Effector memory CD4-positive, alpha-beta T cell (primary cell): ENCODE results near the gene ATP1A3.

ENCODE experiments used
- DNase-seq, 3 donors: peaks; one replicate each; pipeline ENCODE4 v3.0.0-alpha.2; 2020
- H3K27ac ChIP-seq: 2 replicates; pipeline ENCODE4 v1.7.0; 2013; ENCODE audit warnings: mild to moderate bottlenecking, low read length, moderate library complexity; ENCODE audit not compliant: insufficient read depth, poor library complexity, severe bottlenecking
- H3K27me3 ChIP-seq: replicated peaks from 2 replicates; pipeline ENCODE4 v1.7.0; 2013; ENCODE audit warnings: mild to moderate bottlenecking, low read length; ENCODE audit not compliant: insufficient read depth, control insufficient read depth, poor library complexity, severe bottlenecking
- H3K36me3 ChIP-seq: 2 replicates; pipeline ENCODE4 v1.7.0; 2013; ENCODE audit warnings: mild to moderate bottlenecking, low read length, moderate library complexity; ENCODE audit not compliant: control insufficient read depth, insufficient read depth
- H3K4me1 ChIP-seq: 2 replicates; pipeline ENCODE4 v1.7.0; 2013; ENCODE audit warnings: low read length, mild to moderate bottlenecking; ENCODE audit not compliant: control insufficient read depth, insufficient read depth, poor library complexity, severe bottlenecking
- H3K4me3 ChIP-seq: 2 replicates; pipeline ENCODE4 v1.7.0; 2013; ENCODE audit warnings: low read length, low read depth, mild to moderate bottlenecking; ENCODE audit not compliant: insufficient read depth, poor library complexity, severe bottlenecking
- H3K9me3 ChIP-seq: 2 replicates; pipeline ENCODE4 v1.7.0; 2013; ENCODE audit warnings: mild to moderate bottlenecking, low read length, moderate library complexity; ENCODE audit not compliant: control insufficient read depth

The ATP1A3 gene

GRCh38 chr19:41924151-41925145 is 69.6 kb downstream of the ATP1A3 start:
- Histone ChIP-seq H3K4me3 (no peak overlapping the region), H3K4me1 (peaks cover 19% of the 10 kb centered on the region), H3K27ac (no peak overlapping the region), H3K27me3 (no peaks in the 10 kb centered on the region), H3K36me3 (no peaks in the 10 kb centered on the region), H3K9me3 (no peaks in the 10 kb centered on the region)
- DNase-seq, result no peak

GRCh38 chr19:41923045-41923788 is 70.8 kb downstream of the ATP1A3 start:
- no peak overlapping the region for H3K27ac ChIP-seq
- peaks cover 8% of the 10 kb centered on the region for H3K4me1 ChIP-seq
- no peaks in the 10 kb centered on the region for H3K36me3 ChIP-seq
- H3K27me3 ChIP-seq, result no peaks in the 10 kb centered on the region
- no peak overlapping the region for H3K4me3 ChIP-seq
- H3K9me3 ChIP-seq, result no peaks in the 10 kb centered on the region
- no peak for DNase-seq

GRCh38 chr19:41922585-41922984 is 71.4 kb downstream of the ATP1A3 start:
- no peak overlapping the region for H3K27ac ChIP-seq
- no peaks in the 10 kb centered on the region for H3K36me3 ChIP-seq
- peaks cover 3% of the 10 kb centered on the region for H3K4me1 ChIP-seq
- H3K4me3 ChIP-seq, result no peak overlapping the region
- no peaks in the 10 kb centered on the region for H3K9me3 ChIP-seq
- no peaks in the 10 kb centered on the region for H3K27me3 ChIP-seq
- no peak for DNase-seq

GRCh38 chr19:41921577-41922576 is 72.2 kb downstream of the ATP1A3 start:
- H3K9me3 ChIP-seq, result no peaks in the 10 kb centered on the region
- no peaks in the 10 kb centered on the region for H3K27me3 ChIP-seq
- no peak overlapping the region for H3K4me3 ChIP-seq
- H3K4me1 ChIP-seq, result no peaks in the 10 kb centered on the region
- no peak for DNase-seq
- H3K36me3 ChIP-seq, result no peaks in the 10 kb centered on the region
- no peak overlapping the region for H3K27ac ChIP-seq

- Histone ChIP-seq H3K9me3 (no peaks in the 10 kb centered on the region), H3K4me1 (no peaks in the 10 kb centered on the region), H3K4me3 (no peak overlapping the region), H3K27ac (no peak overlapping the region), H3K36me3 (no peaks in the 10 kb centered on the region), H3K27me3 (no peaks in the 10 kb centered on the region)
- DNase-seq, result no peak
These were observed 73.0 kb downstream of the ATP1A3 start for GRCh38 chr19:41920882-41921576.

- H3K27ac ChIP-seq, result no peak overlapping the region
- H3K36me3 ChIP-seq, result no peaks in the 10 kb centered on the region
- H3K9me3 ChIP-seq, result no peaks in the 10 kb centered on the region
- H3K4me1 ChIP-seq, result peaks cover 9% of the 10 kb centered on the region
- DNase-seq, result no peak
- H3K4me3 ChIP-seq, result no peak overlapping the region
- H3K27me3 ChIP-seq, result peaks cover 9% of the 10 kb centered on the region
These were observed 73.9 kb downstream of the ATP1A3 start for GRCh38 chr19:41919948-41920712.

- no peak for DNase-seq
- Histone ChIP-seq H3K9me3 (no peaks in the 10 kb centered on the region), H3K4me3 (no peak overlapping the region), H3K27me3 (peaks cover 15% of the 10 kb centered on the region), H3K4me1 (peaks cover 21% of the 10 kb centered on the region), H3K36me3 (no peaks in the 10 kb centered on the region), H3K27ac (no peak overlapping the region)
These were observed 75.3 kb downstream of the ATP1A3 start for GRCh38 chr19:41918653-41919244.

- no peak for DNase-seq
- Histone ChIP-seq H3K4me1 (peaks cover 26% of the 10 kb centered on the region), H3K27me3 (peaks cover 20% of the 10 kb centered on the region), H3K36me3 (no peaks in the 10 kb centered on the region), H3K4me3 (no peak overlapping the region), H3K9me3 (no peaks in the 10 kb centered on the region), H3K27ac (no peak overlapping the region)
These were observed 75.9 kb downstream of the ATP1A3 start for GRCh38 chr19:41918095-41918494.
